ENCODE results near the gene EHHADH. TPM values are rescaled to one million over a fixed set of nuclear protein-coding genes. Genes with fewer than 3 reads are reported as not detected.

Gene EHHADH
- total RNA-seq, 1 experiment from 2014 or later, result not detected

GRCh38 chr3:185145511-185145910, 108.3 kb downstream of the EHHADH start:
- Histone ChIP-seq H2AFZ (ENCODE audit: low read length) (no peak overlapping the region), H3K9me2 (replicated peaks; ENCODE audit: insufficient read depth, low read length) (no peaks in the 10 kb centered on the region), H3K4me3 (ENCODE audit: low read length) (no peak overlapping the region), H3K27me3 (ENCODE audit: low read length) (no peaks in the 10 kb centered on the region), H3K27ac (ENCODE audit: low read length) (no peak overlapping the region), H3K79me2 (ENCODE audit: low read length) (no peaks in the 10 kb centered on the region), H3K4me1 (ENCODE audit: low read length) (no peaks in the 10 kb centered on the region), H3K9ac (ENCODE audit: low read length) (no peak overlapping the region), H4K20me1 (ENCODE audit: insufficient read depth, low read depth, low read length) (no peaks in the 10 kb centered on the region), H3K36me3 (ENCODE audit: insufficient read depth, low read length) (no peaks in the 10 kb centered on the region), H3K9me3 (ENCODE audit: low read length) (no peaks in the 10 kb centered on the region), H3K4me2 (ENCODE audit: low read depth, low read length, poor library complexity, severe bottlenecking) (no peak overlapping the region)
- no peak for DNase-seq

GRCh38 chr3:185144784-185145183, 109.1 kb downstream of the EHHADH start:
- DNase-seq, result no peak
- no peak overlapping the region for H3K9ac ChIP-seq (ENCODE audit: low read length)
- H3K4me3 ChIP-seq (ENCODE audit: low read length), result no peak overlapping the region
- H3K9me3 ChIP-seq (ENCODE audit: low read length), result no peaks in the 10 kb centered on the region
- H3K27ac ChIP-seq (ENCODE audit: low read length), result no peak overlapping the region
- H3K79me2 ChIP-seq (ENCODE audit: low read length), result no peaks in the 10 kb centered on the region
- no peaks in the 10 kb centered on the region for H3K27me3 ChIP-seq (ENCODE audit: low read length)
- H3K4me1 ChIP-seq (ENCODE audit: low read length), result no peaks in the 10 kb centered on the region
- no peaks in the 10 kb centered on the region for H3K9me2 ChIP-seq (replicated peaks; ENCODE audit: insufficient read depth, low read length)
- H4K20me1 ChIP-seq (ENCODE audit: insufficient read depth, low read depth, low read length), result no peaks in the 10 kb centered on the region
- no peak overlapping the region for H3K4me2 ChIP-seq (ENCODE audit: low read depth, low read length, poor library complexity, severe bottlenecking)
- no peak overlapping the region for H2AFZ ChIP-seq (ENCODE audit: low read length)
- H3K36me3 ChIP-seq (ENCODE audit: insufficient read depth, low read length), result no peaks in the 10 kb centered on the region

Small RNAs within 50 kb of the gene (small RNA-seq; reads per million reads assigned to genes)
- not detected for gene MIR5588

Other genes with a start within 250 kb of the EHHADH start
- gene C3orf70, start 101.0 kb downstream of the EHHADH start, total RNA-seq (2014; rRNA removed; shearing (Covaris generic); ENCODE audit: low replicate concordance), result not detected in 2 replicates
- 0.07 and 0.19 TPM in 2 replicates for gene MAP3K13, start 109.1 kb upstream of the EHHADH start, total RNA-seq (2014; rRNA removed; shearing (Covaris generic); ENCODE audit: low replicate concordance)
- gene TMEM41A, start 245.0 kb upstream of the EHHADH start, total RNA-seq (2014; rRNA removed; shearing (Covaris generic); ENCODE audit: low replicate concordance), result 20.6 and 34.1 TPM in 2 replicates